MCF 10A (cell line): ENCODE results near the gene STRBP. TPM values are rescaled to one million over a fixed set of nuclear protein-coding genes. Genes with fewer than 3 reads are reported as not detected.

Experiments used
- BruUV-seq: library from RNA; stranded (reverse); fragments of 400-500 nt; replicated peaks from 2 replicates; lab custom pipeline; 2021; lab: Mats Ljungman, UMichigan
- CTCF ChIA-PET: fragments of 300-600 bp; sonication (Branson Sonifier 250); formaldehyde crosslinking; extraction: SDS; loops from one replicate; lab custom pipeline; 2021; ENCODE audit warnings: antibody characterized with exemption, inconsistent platforms; lab: Yijun Ruan, JAX
- POLR2A ChIA-PET: fragments of 300-600, 350-650 bp; sonication (Branson Sonifier 250); formaldehyde crosslinking; extraction: SDS; loops from one replicate; lab custom pipeline; 2020; ENCODE audit warnings: antibody characterized with exemption, inconsistent platforms; lab: Yijun Ruan, JAX
- DNase-seq: peaks from one replicate; pipeline ENCODE4 v3.0.0-alpha.2; 2018; ENCODE audit not compliant: unreplicated experiment
- H3K27ac Mint-ChIP-seq: one replicate; pipeline ENCODE4 v1.8.0; 2022; ENCODE audit warnings: mild to moderate bottlenecking, low read depth, mixed read lengths; ENCODE audit not compliant: unreplicated experiment
- H3K27me3 Mint-ChIP-seq: one replicate; pipeline ENCODE4 v1.8.0; 2022; ENCODE audit warnings: mixed read lengths; ENCODE audit not compliant: insufficient read depth, unreplicated experiment
- H3K36me3 Mint-ChIP-seq: one replicate; pipeline ENCODE4 v1.8.0; 2022; ENCODE audit warnings: mild to moderate bottlenecking, moderate library complexity, mixed read lengths; ENCODE audit not compliant: insufficient read depth, unreplicated experiment
- H3K4me1 Mint-ChIP-seq: one replicate; pipeline ENCODE4 v1.8.0; 2022; ENCODE audit warnings: mixed read lengths; ENCODE audit not compliant: insufficient read depth, unreplicated experiment
- H3K4me3 Mint-ChIP-seq: one replicate; pipeline ENCODE4 v1.8.0; 2022; ENCODE audit warnings: mild to moderate bottlenecking, moderate library complexity, mixed read lengths; ENCODE audit not compliant: unreplicated experiment
- H3K9me3 Mint-ChIP-seq: one replicate; pipeline ENCODE4 v1.8.0; 2022; ENCODE audit warnings: mixed read lengths; ENCODE audit not compliant: unreplicated experiment
- CTCF ChIP-seq: fragments of 200-600 bp; IDR thresholded peaks from one replicate; pipeline ENCODE4 v1.8.0; 2022; ENCODE audit warnings: antibody characterized with exemption, mild to moderate bottlenecking; ENCODE audit not compliant: unreplicated experiment
- intact Hi-C: fragments of 100-400 bp; cut with micrococcal nuclease; formaldehyde crosslinking; loops from 2 replicates; pipeline ENCODE4 v1.14.1; 2022
- total RNA-seq: library from RNA; stranded (reverse); gene quantifications from 2 replicates; pipeline ENCODE4 v1.2.3, GENCODE V29; 2022

The STRBP gene
- total RNA-seq, 1 experiment from 2014 or later = 9.4 TPM

GRCh38 chr9:123234853-123235252, 33.5 kb downstream of the STRBP start:
- H3K36me3 Mint-ChIP-seq = no peaks in the 10 kb centered on the region
- peaks cover 16% of the 10 kb centered on the region for H3K4me1 Mint-ChIP-seq
- ChIA-PET CTCF (interaction anchor here (0.7 to 1.1 kb wide), 2 partner anchors 9 to 108 kb away, joined by 3 to 6 read pairs; no protein-coding TSS in a partner anchor), POLR2A (interaction anchor here (0.6 kb wide), 1 partner anchor 17 kb away, joined by 4 read pairs; no protein-coding TSS in a partner anchor)
- H3K9me3 Mint-ChIP-seq = no peaks in the 10 kb centered on the region
- no peak for DNase-seq
- H3K27ac Mint-ChIP-seq = no peak overlapping the region
- no TSS peak for BruUV-seq
- intact Hi-C loops = no loop called here
- no peak overlapping the region for H3K4me3 Mint-ChIP-seq
- H3K27me3 Mint-ChIP-seq = no peaks in the 10 kb centered on the region
- no peak for TF ChIP-seq CTCF

GRCh38 chr9:123232332-123232731, 36.1 kb downstream of the STRBP start:
- no TSS peak for BruUV-seq
- Mint-ChIP-seq H3K4me1 (peaks cover 9% of the 10 kb centered on the region), H3K9me3 (no peaks in the 10 kb centered on the region), H3K36me3 (no peaks in the 10 kb centered on the region), H3K27me3 (no peaks in the 10 kb centered on the region), H3K27ac (no peak overlapping the region), H3K4me3 (no peak overlapping the region)
- POLR2A ChIA-PET = interaction anchor here (1.7 kb wide), 1 partner anchor 8 kb away, joined by 3 read pairs; no protein-coding TSS in a partner anchor
- CTCF ChIA-PET = interaction anchor here (0.6 to 0.9 kb wide), 5 partner anchors 9 to 782 kb away, joined by 3 to 4 read pairs (median 3); no protein-coding TSS in a partner anchor
- intact Hi-C loops = no loop called here
- no peak for DNase-seq
- TF ChIP-seq CTCF = no peak

- Mint-ChIP-seq H3K27me3 (no peaks in the 10 kb centered on the region), H3K36me3 (no peaks in the 10 kb centered on the region), H3K4me3 (no peak overlapping the region), H3K27ac (no peak overlapping the region), H3K9me3 (no peaks in the 10 kb centered on the region), H3K4me1 (peaks cover 9% of the 10 kb centered on the region)
- intact Hi-C loops = no loop called here
- no peak for TF ChIP-seq CTCF
- no peak for DNase-seq
- POLR2A ChIA-PET = no interaction called here
- BruUV-seq = no TSS peak
- CTCF ChIA-PET = interaction anchor here (0.6 kb wide), 1 partner anchor 29 kb away, joined by 3 read pairs; no protein-coding TSS in a partner anchor
Measured at GRCh38 chr9:123231421-123231820, 37.0 kb downstream of the STRBP start.

DNA sequence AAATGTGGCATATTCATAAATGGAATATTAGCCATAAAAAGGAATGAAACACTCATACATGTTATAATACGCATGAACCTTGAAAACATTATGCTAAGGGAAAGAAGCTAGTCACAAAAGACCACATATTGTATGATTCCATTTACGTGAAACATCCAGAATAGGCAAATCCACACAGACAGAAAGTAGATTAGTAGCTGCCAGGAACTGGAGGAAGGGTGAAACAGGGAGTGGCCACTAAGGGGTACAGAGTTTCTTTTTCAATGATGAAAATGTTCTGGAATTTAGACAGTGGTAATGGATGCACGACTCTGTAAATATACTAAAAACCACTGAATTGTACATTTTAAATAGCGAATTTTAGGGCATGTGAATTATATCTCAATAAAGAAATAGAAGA, 39.4 kb downstream of the STRBP start:
- no TSS peak for BruUV-seq
- no peak overlapping the region for H3K27ac Mint-ChIP-seq
- no peaks in the 10 kb centered on the region for H3K36me3 Mint-ChIP-seq
- intact Hi-C loops = no loop called here
- no peaks in the 10 kb centered on the region for H3K27me3 Mint-ChIP-seq
- H3K9me3 Mint-ChIP-seq = no peaks in the 10 kb centered on the region
- H3K4me3 Mint-ChIP-seq = no peak overlapping the region
- DNase-seq = no peak
- no peak for TF ChIP-seq CTCF
- peaks cover 30% of the 10 kb centered on the region for H3K4me1 Mint-ChIP-seq
- CTCF ChIA-PET = interaction anchor here (0.9 to 1.9 kb wide), 4 partner anchors 12 to 128 kb away, joined by 3 to 4 read pairs (median 3); no protein-coding TSS in a partner anchor
- POLR2A ChIA-PET = no interaction called here
